GM12878 (cell line): ENCODE data around the gene CPEB3. TPM values are rescaled to one million over a fixed set of nuclear protein-coding genes. Genes with fewer than 3 reads are reported as not detected.

Experiments used
- BACH1 ChIP-seq: fragments of 450-650 bp; IDR thresholded peaks from 2 replicates; pipeline ENCODE4 v1.6.1; 2017; ENCODE audit warnings: mild to moderate bottlenecking, borderline replicate concordance
- BRCA1 ChIP-seq: IDR thresholded peaks from 2 replicates; pipeline ENCODE4 v1.6.1; 2011; ENCODE audit warnings: low read depth, low read length, improper control_type of control experiment
- CTCF ChIP-seq, 3 experiments: IDR thresholded peaks in 2 of 3; conservative IDR thresholded peaks in 1 of 3; 2 replicates each; pipeline ENCODE4 v1.5.1; 2011; ENCODE audit warnings: low read depth in 3 of 3, low read length in 3 of 3, mild to moderate bottlenecking in 3 of 3, control low read depth in 2 of 3, moderate library complexity in 2 of 3, inconsistent platforms in 1 of 3, mixed read lengths in 1 of 3; ENCODE audit not compliant: control insufficient read depth in 2 of 3, insufficient read depth in 1 of 3; ENCODE audit errors: extremely low read depth in 1 of 3
- FOXM1 ChIP-seq: IDR thresholded peaks from 2 replicates; pipeline ENCODE4 v1.6.1; 2012; ENCODE audit warnings: low read depth, mild to moderate bottlenecking, inconsistent platforms, low read length, moderate library complexity
- GABPA ChIP-seq: IDR thresholded peaks from 2 replicates; pipeline ENCODE4 v1.6.1; 2014; ENCODE audit warnings: antibody characterized with exemption, low read depth, mild to moderate bottlenecking, inconsistent platforms
- IKZF1 ChIP-seq: fragments of 450-650 bp; conservative IDR thresholded peaks from 2 replicates; pipeline ENCODE4 v1.6.1; 2017; ENCODE audit warnings: antibody characterized with exemption, mild to moderate bottlenecking
- IKZF2 ChIP-seq, 2 experiments: fragments of 450-650 bp; IDR thresholded peaks; 2 replicates each; pipeline ENCODE4 v1.6.1; 2017; ENCODE audit warnings: mild to moderate bottlenecking in 2 of 2, moderate library complexity in 2 of 2
- IRF3 ChIP-seq: fragments of 450-650 bp; IDR thresholded peaks from 2 replicates; pipeline ENCODE4 v1.6.1; 2014; ENCODE audit warnings: mild to moderate bottlenecking
- IRF5 ChIP-seq: fragments of 450-650 bp; IDR thresholded peaks from 2 replicates; pipeline ENCODE4 v1.6.1; 2017; ENCODE audit warnings: borderline replicate concordance
- NR2C2 ChIP-seq: IDR thresholded peaks from 2 replicates; pipeline ENCODE4 v1.6.1; 2011; ENCODE audit warnings: borderline replicate concordance, low read depth; ENCODE audit not compliant: control insufficient read depth, insufficient read length
- POLR2AphosphoS5 ChIP-seq: IDR thresholded peaks from 2 replicates; pipeline ENCODE4 v1.6.1; 2011; ENCODE audit warnings: mild to moderate bottlenecking, low read length, inconsistent platforms
- RELA ChIP-seq: fragments of 450-650 bp; IDR thresholded peaks from 2 replicates; pipeline ENCODE4 v1.8.0; 2014; ENCODE audit warnings: borderline replicate concordance; ENCODE audit not compliant: partially characterized antibody
- RUNX3 ChIP-seq: IDR thresholded peaks from 2 replicates; pipeline ENCODE4 v1.6.1; 2012; ENCODE audit warnings: low read length, inconsistent platforms
- TARDBP ChIP-seq: IDR thresholded peaks from 2 replicates; pipeline ENCODE4 v1.6.1; 2016; ENCODE audit warnings: borderline replicate concordance
- YY1 ChIP-seq: IDR thresholded peaks from 2 replicates; pipeline ENCODE4 v1.6.1; 2011; ENCODE audit warnings: low read depth, mild to moderate bottlenecking, low read length
- ZBED1 ChIP-seq: IDR thresholded peaks from 2 replicates; pipeline ENCODE4 v1.6.1; 2016; ENCODE audit warnings: borderline replicate concordance
- ZBTB33 ChIP-seq: fragments of 450-650 bp; IDR thresholded peaks from 2 replicates; pipeline ENCODE4 v1.6.1; 2017; ENCODE audit warnings: mild to moderate bottlenecking
- ZNF384 ChIP-seq: IDR thresholded peaks from 2 replicates; pipeline ENCODE4 v1.6.1; 2012; ENCODE audit warnings: low read depth, mild to moderate bottlenecking, low read length, improper control_type of control experiment, borderline replicate concordance
- ZNF592 ChIP-seq: fragments of 450-650 bp; IDR thresholded peaks from 2 replicates; pipeline ENCODE4 v1.6.1; 2017; ENCODE audit warnings: mild to moderate bottlenecking, moderate library complexity
- ZSCAN29 ChIP-seq: fragments of 450-650 bp; IDR thresholded peaks from 2 replicates; pipeline ENCODE4 v1.6.1; 2017; ENCODE audit warnings: mild to moderate bottlenecking, moderate library complexity
- polyA plus RNA-seq, 11 experiments: library from polyadenylated mRNA; depleted of rRNA in 4 of 11; unstranded in 6 of 11; stranded (reverse) in 5 of 11; fragments of >200 nt; fragmentation: Nextera tagmentation in 4 of 11; fragmentation: Illumina TruSeq in 1 of 11; extraction: Ambion mirVana in 4 of 11; extraction: Trizol in 1 of 11; gene quantifications; 1 replicate in 1 of 11; 2 replicates in 10 of 11; pipeline versions ENCODE4 v1.2.1 to v1.2.3, GENCODE V29; 2011 to 2016; ENCODE audit warnings: inconsistent platforms in 2 of 11, missing spikeins in 2 of 11, low read depth in 1 of 11
- total RNA-seq, 4 experiments: library from RNA; depleted of rRNA in 3 of 4; stranded (reverse); fragments of >200 nt in 3 of 4; fragmentation: Illumina TruSeq in 1 of 4; extraction: Trizol in 1 of 4; gene quantifications; 2 replicates each; pipeline versions ENCODE4 v1.2.1 to v1.2.3, GENCODE V29; 2013 to 2021

Gene CPEB3
- total and polyA plus RNA-seq, 10 of the 15 experiments (the other 5 are each of a cell fraction or from before 2014, with no cell fraction given): 0.50 to 2.3 (median 1.2) TPM

- TF ChIP-seq IKZF1: peak; percentile 38; the same call in 1 of the 2 replicates
- no peak for TF ChIP-seq POLR2AphosphoS5
- TF ChIP-seq ZNF592: no peak
- TF ChIP-seq CTCF (IDR thresholded peaks at IDR 0.05 in 2 of 3, conservative IDR thresholded peaks at IDR 0.05 in 1 of 3; ENCODE audit: control insufficient read depth in 2 of 3, extremely low read depth in 1 of 3, insufficient read depth in 1 of 3, low read depth in 3 of 3, low read length in 3 of 3): peak; percentile 71 to 98 (median 89)
- TF ChIP-seq IRF5: no peak
- peak; percentile 45; the same call in 1 of the 2 replicates for TF ChIP-seq YY1
- TF ChIP-seq BRCA1: no peak
- no peak for TF ChIP-seq NR2C2
- no peak for TF ChIP-seq ZNF384
- TF ChIP-seq GABPA: no peak
- TF ChIP-seq TARDBP: no peak
- TF ChIP-seq FOXM1: peak; percentile 49; the same call in 1 of the 2 replicates
- peak; percentile 54; the same call in 1 of the 2 replicates for TF ChIP-seq ZSCAN29
- TF ChIP-seq ZBED1: no peak
- TF ChIP-seq RELA: peak; percentile 29
- TF ChIP-seq BACH1: no peak
- TF ChIP-seq IRF3: no peak
- no peak for TF ChIP-seq ZBTB33
- TF ChIP-seq IKZF2 (IDR thresholded peaks at IDR 0.05): peak; percentile 46 to 52; a peak in 3 of 4 replicates
- no peak; the same call in 1 of the 2 replicates for TF ChIP-seq RUNX3
Observed at GRCh38 chr10:92087750-92088395, 203.0 kb downstream of the CPEB3 start (continued).
